Measurements from ENCODE around the gene JMY.

JMY gene

GRCh38 chr5:79236362-79236969, 535 bp downstream of the JMY start:
- H3K4me3 ChIP-seq (ENCODE audit: control insufficient read depth, low read depth, low read length): peak overlapping the region; percentile 58
- TF ChIP-seq CTCF (IDR thresholded peaks at IDR 0.05; ENCODE audit: control insufficient read depth, insufficient read depth, low read depth, low read length, missing control alignments): no peak
- DNase-seq (ENCODE audit: low read depth): no peak

GRCh38 chr5:79236970-79237739, 1.2 kb downstream of the JMY start:
- DNase-seq (ENCODE audit: low read depth): no peak
- no peak for TF ChIP-seq CTCF (IDR thresholded peaks at IDR 0.05; ENCODE audit: control insufficient read depth, insufficient read depth, low read depth, low read length, missing control alignments)
- peak overlapping the region; percentile 58 for H3K4me3 ChIP-seq (ENCODE audit: control insufficient read depth, low read depth, low read length)

- peak overlapping the region; percentile 58 for H3K4me3 ChIP-seq (ENCODE audit: control insufficient read depth, low read depth, low read length)
- DNase-seq (ENCODE audit: low read depth): no peak
- no peak for TF ChIP-seq CTCF (IDR thresholded peaks at IDR 0.05; ENCODE audit: control insufficient read depth, insufficient read depth, low read depth, low read length, missing control alignments)
Observed at GRCh38 chr5:79237740-79238560, 2.0 kb downstream of the JMY start.

- no peak for TF ChIP-seq CTCF (IDR thresholded peaks at IDR 0.05; ENCODE audit: control insufficient read depth, insufficient read depth, low read depth, low read length, missing control alignments)
- H3K4me3 ChIP-seq (ENCODE audit: control insufficient read depth, low read depth, low read length): no peak overlapping the region
- DNase-seq (ENCODE audit: low read depth): no peak
Observed at GRCh38 chr5:79240561-79240960, 4.6 kb downstream of the JMY start.

GRCh38 chr5:79241535-79241979, 5.6 kb downstream of the JMY start:
- DNase-seq (ENCODE audit: low read depth): no peak
- TF ChIP-seq CTCF (IDR thresholded peaks at IDR 0.05; ENCODE audit: control insufficient read depth, insufficient read depth, low read depth, low read length, missing control alignments): no peak
- no peak overlapping the region for H3K4me3 ChIP-seq (ENCODE audit: control insufficient read depth, low read depth, low read length)

GRCh38 chr5:79242242-79243039, 6.5 kb downstream of the JMY start:
- H3K4me3 ChIP-seq (ENCODE audit: control insufficient read depth, low read depth, low read length): no peak overlapping the region
- no peak for DNase-seq (ENCODE audit: low read depth)

More at GRCh38 chr5:79242242-79243039, 6.5 kb downstream of the JMY start:
- TF ChIP-seq CTCF (IDR thresholded peaks at IDR 0.05; ENCODE audit: control insufficient read depth, insufficient read depth, low read depth, low read length, missing control alignments): no peak

Measured in AG09309 (cell line).